Lung (tissue), 12 donors: ENCODE results near the gene ARL5C. TPM values are rescaled to one million over a fixed set of nuclear protein-coding genes. Genes with fewer than 3 reads are reported as not detected.

ENCODE experiments used
- ATAC-seq: fragments of 200-7000 bp; cut with Tn5 transposase; one replicate; pipeline ENCODE4 v1.9.1; 2020; ENCODE audit warnings: moderate number of reproducible peaks; ENCODE audit not compliant: insufficient read depth, low FRiP score
- DNase-seq, 3 donors: peaks; one replicate each; pipeline ENCODE4 v3.0.0-alpha.2; 2013 to 2017
- H3K27ac ChIP-seq, 2 donors: one replicate each; pipeline ENCODE4 v1.5.1; 2013; ENCODE audit warnings: mild to moderate bottlenecking in 2 of 2, moderate library complexity in 2 of 2, control low read depth in 1 of 2, inconsistent platforms in 1 of 2, low read depth in 1 of 2, low read length in 1 of 2
- H3K27me3 ChIP-seq, 3 donors: one replicate each; pipeline ENCODE4 v1.5.1; 2013; ENCODE audit warnings: low read length in 2 of 3; ENCODE audit not compliant: control insufficient read depth in 3 of 3, insufficient read depth in 3 of 3
- H3K36me3 ChIP-seq, 4 donors: one replicate each; pipeline ENCODE4 v1.5.1; 2013; ENCODE audit warnings: low read length in 4 of 4, mild to moderate bottlenecking in 1 of 4, moderate library complexity in 1 of 4; ENCODE audit not compliant: control insufficient read depth in 4 of 4, insufficient read depth in 4 of 4
- H3K4me1 ChIP-seq, 5 donors: one replicate each; pipeline ENCODE4 v1.5.1; 2013; ENCODE audit warnings: low read length in 5 of 5, mild to moderate bottlenecking in 2 of 5, moderate library complexity in 1 of 5; ENCODE audit not compliant: control insufficient read depth in 5 of 5, insufficient read depth in 5 of 5
- H3K4me3 ChIP-seq: one replicate; pipeline ENCODE4 v1.5.1; 2013; ENCODE audit warnings: mild to moderate bottlenecking, control low read depth, moderate library complexity
- H3K9ac ChIP-seq, 2 donors: one replicate each; pipeline ENCODE4 v1.5.1; 2013; ENCODE audit warnings: low read length in 2 of 2, control low read depth in 1 of 2; ENCODE audit not compliant: insufficient read depth in 1 of 2
- H3K9me3 ChIP-seq, 4 donors: one replicate each; pipeline ENCODE4 v1.5.1; 2013; ENCODE audit warnings: low read length in 3 of 4, mild to moderate bottlenecking in 1 of 4, moderate library complexity in 1 of 4; ENCODE audit not compliant: control insufficient read depth in 4 of 4, insufficient read depth in 3 of 4
- WGBS, 2 donors: extraction: QIAGEN DNeasy Blood & Tissue Kit; methylation state at CpG; one replicate each; pipeline ENCODE4 v1.1.7; 2013; 5-methylcytosine and 5-hydroxymethylcytosine counted together
- polyA plus RNA-seq, 2 donors: library from polyadenylated mRNA; stranded (reverse); fragments of 200-250 nt; gene quantifications; one replicate each; pipeline ENCODE4 v1.2.1, GENCODE V29; 2013
- total RNA-seq, 2 donors: library from RNA; depleted of rRNA in 1 of 2; stranded (reverse); fragments of >200 nt in 1 of 2; gene quantifications; one replicate each; pipeline ENCODE4 v1.2.1, GENCODE V29; 2014 to 2021
- TF ChIP-seq, protein P1 (sequence below): IDR thresholded peaks from 2 replicates; pipeline ENCODE4 v1.5.1; 2012; ENCODE audit warnings: mild to moderate bottlenecking; ENCODE audit errors: control extremely low read depth, extremely low read depth
- donor health status: control.
- donor health status: control.
- donor health status: Bipolar disorder and iron deficiency.
- donor health status: healthy.
- donor health status: DM: yes; HTN: yes; CAD: no.

The ARL5C gene
- total and polyA plus RNA-seq, 4 donors = not detected

DNA sequence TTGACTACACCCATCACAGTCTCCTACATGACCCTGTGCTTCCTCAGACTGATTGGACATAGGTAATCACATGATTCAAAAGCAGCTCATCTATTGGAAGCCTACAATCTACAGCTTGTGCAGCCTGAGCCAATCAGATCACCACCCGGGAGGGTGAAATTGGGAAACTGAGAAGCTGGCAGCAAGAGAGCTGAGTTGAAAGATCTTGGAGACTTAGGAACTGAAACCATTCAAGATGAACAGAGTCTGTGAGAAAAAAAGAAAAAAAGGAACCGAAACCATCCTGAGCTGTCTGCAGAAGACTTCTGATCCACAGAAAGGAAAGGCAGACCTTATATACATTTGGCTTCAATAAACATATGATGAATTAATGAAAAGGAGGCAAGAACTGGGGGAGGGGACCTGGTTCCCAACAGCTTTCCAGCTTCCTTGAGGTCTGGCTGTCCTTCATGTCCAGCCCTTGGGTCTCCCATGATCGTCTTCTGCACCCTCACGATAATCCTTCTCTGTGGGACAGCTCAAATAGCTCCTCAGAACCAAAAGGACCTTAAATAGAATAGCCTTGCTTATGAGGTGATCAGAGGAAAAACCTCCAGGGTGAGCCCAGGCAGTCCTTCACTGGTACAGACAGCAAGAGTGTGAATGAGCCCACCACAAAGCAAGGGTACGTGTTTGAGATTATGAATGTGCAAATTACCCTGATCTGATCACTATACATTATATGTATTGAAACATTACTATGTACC lies 47.1 kb downstream of the ARL5C start:
- no peak for ATAC-seq
- no peaks in the 10 kb centered on the region for H3K36me3 ChIP-seq
- no peaks in the 10 kb centered on the region for H3K27me3 ChIP-seq
- TF ChIP-seq, protein P1, sequence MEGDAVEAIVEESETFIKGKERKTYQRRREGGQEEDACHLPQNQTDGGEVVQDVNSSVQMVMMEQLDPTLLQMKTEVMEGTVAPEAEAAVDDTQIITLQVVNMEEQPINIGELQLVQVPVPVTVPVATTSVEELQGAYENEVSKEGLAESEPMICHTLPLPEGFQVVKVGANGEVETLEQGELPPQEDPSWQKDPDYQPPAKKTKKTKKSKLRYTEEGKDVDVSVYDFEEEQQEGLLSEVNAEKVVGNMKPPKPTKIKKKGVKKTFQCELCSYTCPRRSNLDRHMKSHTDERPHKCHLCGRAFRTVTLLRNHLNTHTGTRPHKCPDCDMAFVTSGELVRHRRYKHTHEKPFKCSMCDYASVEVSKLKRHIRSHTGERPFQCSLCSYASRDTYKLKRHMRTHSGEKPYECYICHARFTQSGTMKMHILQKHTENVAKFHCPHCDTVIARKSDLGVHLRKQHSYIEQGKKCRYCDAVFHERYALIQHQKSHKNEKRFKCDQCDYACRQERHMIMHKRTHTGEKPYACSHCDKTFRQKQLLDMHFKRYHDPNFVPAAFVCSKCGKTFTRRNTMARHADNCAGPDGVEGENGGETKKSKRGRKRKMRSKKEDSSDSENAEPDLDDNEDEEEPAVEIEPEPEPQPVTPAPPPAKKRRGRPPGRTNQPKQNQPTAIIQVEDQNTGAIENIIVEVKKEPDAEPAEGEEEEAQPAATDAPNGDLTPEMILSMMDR = no peak
- no peak overlapping the region for H3K9ac ChIP-seq
- no peak overlapping the region for H3K4me3 ChIP-seq
- WGBS, 2 donors = 90 to 93% methylated on average over 5 of the region's 5 CpGs
- no peak overlapping the region for H3K27ac ChIP-seq
- H3K4me1 ChIP-seq = peaks cover 0 to 5% (median 0%) of the 10 kb centered on the region in 5 donors
- H3K9me3 ChIP-seq = peaks cover 0 to 2% (median 0%) of the 10 kb centered on the region in 4 donors
- no peak for DNase-seq

DNA sequence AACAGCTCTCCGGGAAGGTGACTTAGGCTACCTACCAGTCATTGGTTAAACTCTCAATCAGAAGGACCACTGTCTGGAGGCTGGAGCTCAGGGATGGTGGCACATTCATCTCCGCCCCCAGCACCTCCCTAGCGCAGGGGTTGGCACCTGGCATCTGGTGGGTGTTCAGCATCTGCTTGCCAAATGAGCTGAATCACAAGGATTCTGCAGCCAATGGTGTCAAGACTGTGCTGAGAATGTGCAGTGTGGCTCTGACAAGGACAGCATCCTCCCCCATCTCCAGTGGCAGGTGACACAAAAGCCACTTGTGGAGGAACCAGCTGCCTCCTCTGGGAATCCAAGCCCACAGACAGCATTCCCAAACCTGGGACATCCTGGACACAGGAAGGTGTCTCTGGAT lies 49.7 kb downstream of the ARL5C start:
- Histone ChIP-seq H3K4me3 (no peak overlapping the region), H3K27ac (no peak overlapping the region), H3K9ac (no peak overlapping the region), H3K36me3 (no peaks in the 10 kb centered on the region), H3K4me1 (peaks cover 0 to 5% (median 0%) of the 10 kb centered on the region in 5 donors), H3K27me3 (no peaks in the 10 kb centered on the region), H3K9me3 (peaks cover 0 to 2% (median 0%) of the 10 kb centered on the region in 4 donors)
- WGBS, 2 donors = 77 to 96% methylated on average over 3 of the region's 3 CpGs
- DNase-seq (no peak), ATAC-seq (no peak)
- TF ChIP-seq, protein P1 = no peak

DNA sequence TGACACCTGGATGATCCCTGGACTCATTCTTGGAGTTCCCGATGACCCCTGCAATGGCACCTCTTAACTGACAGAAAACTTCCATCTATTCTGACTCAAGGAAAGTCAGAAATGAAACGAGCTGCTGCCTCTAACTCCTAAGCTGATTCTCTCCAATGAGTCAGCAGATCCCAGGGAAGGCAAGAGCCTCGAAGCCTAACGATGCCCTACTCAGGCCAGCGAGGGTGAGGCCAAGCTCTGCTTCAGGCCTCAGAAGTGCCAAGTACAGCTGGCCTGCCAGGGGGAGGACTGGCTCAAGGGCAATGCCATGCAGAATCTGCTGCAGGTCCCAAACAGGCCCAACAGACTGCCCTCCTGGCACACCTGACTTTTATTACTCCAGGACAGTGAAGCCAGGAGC lies 50.8 kb downstream of the ARL5C start:
- WGBS, 2 donors = 52% methylated on average over 5 of the region's 5 CpGs
- no peak for ATAC-seq
- DNase-seq = no peak
- Histone ChIP-seq H3K4me3 (no peak overlapping the region), H3K4me1 (peaks cover 0 to 5% (median 0%) of the 10 kb centered on the region in 5 donors), H3K27ac (no peak overlapping the region), H3K9me3 (peaks cover 0 to 2% (median 0%) of the 10 kb centered on the region in 4 donors), H3K27me3 (no peaks in the 10 kb centered on the region), H3K9ac (no peak overlapping the region), H3K36me3 (no peaks in the 10 kb centered on the region)
- TF ChIP-seq, protein P1 = no peak
